HFFc6 (cell line): Measurements from ENCODE around the gene ZNF592. TPM values are rescaled to one million over a fixed set of nuclear protein-coding genes. Genes with fewer than 3 reads are reported as not detected.
A peak's percentile ranks its signal among the peaks of the same experiment; 100 is the strongest.

Experiments
- DNase-seq: peaks from one replicate; pipeline ENCODE4 v3.0.0-alpha.2; 2018
- H3K27ac Mint-ChIP-seq: 2 replicates; pipeline ENCODE4 v1.8.0; 2020; ENCODE audit warnings: mild to moderate bottlenecking, mixed read lengths
- H3K27me3 Mint-ChIP-seq: 2 replicates; pipeline ENCODE4 v1.8.0; 2021; ENCODE audit warnings: mild to moderate bottlenecking, moderate library complexity, mixed read lengths; ENCODE audit not compliant: insufficient read depth
- H3K36me3 Mint-ChIP-seq: 2 replicates; pipeline ENCODE4 v1.8.0; 2021; ENCODE audit warnings: low read depth, mixed read lengths
- H3K4me1 Mint-ChIP-seq: 2 replicates; pipeline ENCODE4 v1.8.0; 2020; ENCODE audit warnings: low read depth, mixed read lengths
- H3K4me3 Mint-ChIP-seq: 2 replicates; pipeline ENCODE4 v1.8.0; 2020; ENCODE audit warnings: mild to moderate bottlenecking, moderate library complexity, mixed read lengths
- H3K9me3 Mint-ChIP-seq: 2 replicates; pipeline ENCODE4 v1.8.0; 2020; ENCODE audit warnings: mild to moderate bottlenecking, mixed read lengths
- CTCF ChIP-seq: fragments of 200-600 bp; sonication (generic); IDR thresholded peaks from 2 replicates; pipeline ENCODE4 v1.5.0; 2021; ENCODE audit warnings: antibody characterized with exemption, mild to moderate bottlenecking
- total RNA-seq, 6 experiments: library from RNA; stranded (reverse); fragmentation: NEBNext Ultra II Directional; extraction: Animal tissue kit (Norgen Biotek cat#: 25700); gene quantifications; 2 replicates in 1 of 6; 3 replicates in 5 of 6; pipeline ENCODE4 v1.2.3, GENCODE V29; 2021

The ZNF592 gene
- total RNA-seq, 6 experiments from 2014 or later: 15.4 to 19.0 (median 17.6) TPM

GRCh38 chr15:84831028-84831427 lies 82.6 kb downstream of the ZNF592 start:
- H3K36me3 Mint-ChIP-seq: peaks cover 6% of the 10 kb centered on the region; the same call in 1 of the 2 replicates
- H3K9me3 Mint-ChIP-seq: no peaks in the 10 kb centered on the region
- peaks cover 6% of the 10 kb centered on the region; the same call in 1 of the 2 replicates for H3K4me1 Mint-ChIP-seq
- no peak overlapping the region for H3K27ac Mint-ChIP-seq
- no peak overlapping the region for H3K4me3 Mint-ChIP-seq
- H3K27me3 Mint-ChIP-seq: peaks cover 11% of the 10 kb centered on the region
- TF ChIP-seq CTCF: no peak
- DNase-seq: no peak

GRCh38 chr15:84831613-84832012 lies 83.2 kb downstream of the ZNF592 start:
- no peak for TF ChIP-seq CTCF
- Mint-ChIP-seq H3K36me3 (peaks cover 6% of the 10 kb centered on the region; the same call in 1 of the 2 replicates), H3K27me3 (peaks cover 14% of the 10 kb centered on the region), H3K27ac (no peak overlapping the region), H3K4me1 (peaks cover 6% of the 10 kb centered on the region; the same call in 1 of the 2 replicates), H3K4me3 (no peak overlapping the region), H3K9me3 (no peaks in the 10 kb centered on the region)
- no peak for DNase-seq

GRCh38 chr15:84832448-84833040 lies 84.2 kb downstream of the ZNF592 start:
- TF ChIP-seq CTCF: no peak
- DNase-seq: no peak
- H3K36me3 Mint-ChIP-seq: peaks cover 6% of the 10 kb centered on the region; the same call in 1 of the 2 replicates
- H3K27me3 Mint-ChIP-seq: peaks cover 16% of the 10 kb centered on the region
- no peak overlapping the region for H3K27ac Mint-ChIP-seq
- H3K4me3 Mint-ChIP-seq: no peak overlapping the region
- peaks cover 6% of the 10 kb centered on the region; the same call in 1 of the 2 replicates for H3K4me1 Mint-ChIP-seq
- no peaks in the 10 kb centered on the region for H3K9me3 Mint-ChIP-seq

- peak; percentile 25 for DNase-seq
- no peak overlapping the region for H3K4me3 Mint-ChIP-seq
- no peaks in the 10 kb centered on the region for H3K9me3 Mint-ChIP-seq
Measured at GRCh38 chr15:84833447-84834228, 85.2 kb downstream of the ZNF592 start.

More at GRCh38 chr15:84833447-84834228, 85.2 kb downstream of the ZNF592 start:
- Mint-ChIP-seq H3K27ac (no peak overlapping the region), H3K4me1 (peaks cover 6% of the 10 kb centered on the region; the same call in 1 of the 2 replicates), H3K27me3 (peaks cover 16% of the 10 kb centered on the region), H3K36me3 (peaks cover 6% of the 10 kb centered on the region; the same call in 1 of the 2 replicates)
- TF ChIP-seq CTCF: no peak
